NCI-H345 treated with DMSO at 0.1 percent for 48 hours (cell line): ENCODE measurements around the gene IRF9.

Experiments
- DNase-seq: peaks from one replicate; lab custom pipeline; 2025; ENCODE audit not compliant: unreplicated experiment; lab: John Stamatoyannopoulos, UW

Gene IRF9

DNA sequence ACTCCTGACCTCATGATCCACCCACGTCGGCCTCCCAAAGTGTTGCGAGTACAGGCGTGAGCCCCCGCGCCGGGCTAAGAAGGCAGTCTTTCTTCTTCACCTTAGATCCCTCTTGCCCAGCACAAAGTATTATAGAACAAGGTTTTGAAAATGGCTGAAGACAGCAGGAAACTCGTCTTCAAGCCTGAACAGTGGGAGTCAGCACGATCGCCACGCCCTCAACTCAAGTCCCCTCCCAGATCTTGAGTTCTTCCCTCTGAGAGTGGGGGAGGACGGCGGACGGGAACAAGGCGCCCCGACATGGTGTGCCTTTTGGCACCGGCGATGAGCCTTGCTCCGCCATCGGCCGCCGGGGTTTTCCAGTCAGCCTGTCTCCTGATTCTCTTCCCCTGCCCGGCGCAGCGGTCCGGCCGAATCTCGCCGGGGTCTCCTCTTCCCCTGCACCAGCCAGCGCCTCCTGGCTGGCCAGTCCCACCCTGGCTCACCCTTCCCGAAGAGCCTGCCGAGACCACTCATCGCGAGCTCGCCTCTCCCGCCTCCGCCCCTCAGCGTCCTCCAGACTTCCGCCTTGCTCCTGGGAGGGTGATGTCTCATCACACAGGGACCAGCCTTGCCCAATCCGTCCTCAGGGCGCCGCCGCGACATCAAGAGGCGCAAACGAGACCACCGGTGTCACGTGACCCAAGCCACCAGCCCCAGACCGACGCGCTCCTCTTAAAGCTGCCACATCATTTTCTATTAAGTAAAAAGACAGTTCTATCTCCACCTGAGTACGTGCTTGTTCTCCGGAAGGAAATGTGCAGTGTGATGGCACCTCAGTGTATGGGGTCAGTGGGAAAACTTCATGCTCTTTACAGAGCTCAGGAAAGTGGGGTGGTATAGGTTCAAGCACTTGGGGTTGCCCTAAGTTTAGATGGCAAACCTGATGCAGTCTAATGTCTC lies 52.1 kb downstream of the IRF9 start, which contains the start of gene CHMP4A:
Gene CHMP4A (minus strand): TSS at position 565 of the 942 bp plus-strand sequence. CDS start 49 bp downstream, at position 516.
- peak; percentile 84 for DNase-seq

- no peak for DNase-seq
Measured at GRCh38 chr14:24213866-24214662, 53.0 kb downstream of the IRF9 start.

DNA sequence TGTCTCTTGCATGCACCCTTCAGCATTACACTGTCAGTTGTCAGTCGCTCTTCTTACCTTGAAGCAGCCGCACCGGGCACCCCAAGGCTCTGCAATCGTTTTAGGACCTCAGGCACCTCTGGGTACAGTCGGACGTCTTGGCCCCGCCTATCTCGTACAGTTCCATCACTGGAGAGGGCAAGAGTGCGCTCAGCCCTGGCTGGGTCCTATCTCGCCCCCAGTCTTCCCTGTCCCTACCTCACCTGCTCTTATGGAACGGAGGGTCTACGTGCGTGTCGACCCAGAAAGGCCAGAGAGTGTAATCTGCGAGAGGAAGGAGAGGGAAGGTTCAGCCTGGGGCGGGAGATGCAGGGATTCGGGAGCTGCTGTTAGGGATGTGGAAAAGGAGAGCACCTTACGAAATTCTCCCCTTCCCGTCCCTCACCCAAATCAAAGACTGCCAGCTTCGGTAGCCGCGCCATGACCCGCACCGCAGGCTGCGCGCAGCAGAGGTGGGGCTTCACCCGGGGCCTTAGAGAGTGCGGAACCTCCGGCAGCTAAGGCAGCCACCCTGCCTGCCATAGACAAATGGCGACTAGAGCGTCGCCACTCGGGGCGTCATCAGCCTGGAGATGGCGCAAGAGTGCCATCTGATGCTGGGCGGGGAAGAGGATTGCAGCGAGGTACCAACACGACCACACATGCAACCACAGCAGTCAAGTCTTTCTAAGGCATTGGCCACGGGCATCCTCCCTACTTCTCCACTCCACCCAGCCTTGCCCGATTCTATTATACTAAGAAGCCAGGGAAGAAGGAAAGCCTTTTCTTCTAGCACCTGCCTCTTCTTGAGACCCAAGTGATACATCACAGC lies 54.7 kb downstream of the IRF9 start, which contains the start of gene MDP1:
Gene MDP1 (minus strand): TSS at position 572 of the 850 bp plus-strand sequence. CDS start 111 bp downstream, at position 461.
- peak; percentile 61 for DNase-seq
